BJ (cell line): ENCODE data around the gene CBX6. TPM values are rescaled to one million over a fixed set of nuclear protein-coding genes. Genes with fewer than 3 reads are reported as not detected.

ENCODE experiments used
- CTCF ChIA-PET: fragments of 350-600 bp; formaldehyde crosslinking; extraction: SDS; loops from one replicate; lab custom pipeline; 2021; ENCODE audit warnings: antibody characterized with exemption, inconsistent platforms; lab: Yijun Ruan, JAX
- POLR2A ChIA-PET: fragments of 300-600 bp; sonication (Branson Sonifier 250); formaldehyde crosslinking; extraction: SDS; loops from one replicate; lab custom pipeline; 2021; ENCODE audit warnings: antibody characterized with exemption; lab: Charles Lee
- DNase-seq: peaks from one replicate; pipeline ENCODE4 v3.0.0-alpha.2; 2011; ENCODE audit warnings: low read depth
- H3K27me3 ChIP-seq: 2 replicates; pipeline ENCODE4 v1.6.0; 2011; ENCODE audit warnings: low read length; ENCODE audit not compliant: control insufficient read depth, insufficient read depth
- H3K36me3 ChIP-seq: 2 replicates; pipeline ENCODE4 v1.5.1; 2011; ENCODE audit warnings: low read length; ENCODE audit not compliant: control insufficient read depth, insufficient read depth
- H3K4me3 ChIP-seq: 2 replicates; pipeline ENCODE4 v1.5.1; 2011; ENCODE audit warnings: low read depth, mild to moderate bottlenecking, control low read depth, low read length
- CTCF ChIP-seq: IDR thresholded peaks from 2 replicates; pipeline ENCODE4 v1.5.1; 2011; ENCODE audit warnings: low read depth, mild to moderate bottlenecking, control low read depth, inconsistent platforms, low read length, moderate library complexity; ENCODE audit not compliant: insufficient read depth
- polyA plus RNA-seq: library from polyadenylated mRNA; depleted of rRNA; stranded (reverse); fragments of >200 nt; gene quantifications from 2 replicates; pipeline ENCODE4 v1.2.3, GENCODE V29; 2011; rRNA removed

Gene CBX6
- polyA plus RNA-seq, 1 experiment, result 21.9 TPM

GRCh38 chr22:38820020-38820419 lies 52.0 kb downstream of the CBX6 start:
- no peak for DNase-seq
- TF ChIP-seq CTCF, result no peak
- Histone ChIP-seq H3K36me3 (no peaks in the 10 kb centered on the region), H3K4me3 (no peak overlapping the region), H3K27me3 (peaks cover 4% of the 10 kb centered on the region)
- CTCF ChIA-PET, result no interaction called here
- POLR2A ChIA-PET, result no interaction called here

GRCh38 chr22:38819387-38819940 lies 52.6 kb downstream of the CBX6 start:
- POLR2A ChIA-PET, result no interaction called here

GRCh38 chr22:38817196-38817595 lies 54.8 kb downstream of the CBX6 start:
- POLR2A ChIA-PET, result no interaction called here

More at GRCh38 chr22:38819387-38819940, 52.6 kb downstream of the CBX6 start:
- CTCF ChIA-PET, result no interaction called here
- H3K27me3 ChIP-seq, result peaks cover 4% of the 10 kb centered on the region
- no peak overlapping the region for H3K4me3 ChIP-seq
- no peak for TF ChIP-seq CTCF
- no peaks in the 10 kb centered on the region for H3K36me3 ChIP-seq
- DNase-seq, result no peak

GRCh38 chr22:38815842-38816241 lies 56.2 kb downstream of the CBX6 start:
- Histone ChIP-seq H3K36me3 (no peaks in the 10 kb centered on the region), H3K4me3 (no peak overlapping the region), H3K27me3 (peaks cover 5% of the 10 kb centered on the region)
- TF ChIP-seq CTCF, result no peak
- DNase-seq, result no peak
- ChIA-PET CTCF (no interaction called here), POLR2A (no interaction called here)

More at GRCh38 chr22:38817196-38817595, 54.8 kb downstream of the CBX6 start:
- no peak for TF ChIP-seq CTCF
- CTCF ChIA-PET, result interaction anchor here (0.9 kb wide), 1 partner anchor 24 kb away, joined by 3 read pairs; no protein-coding TSS in a partner anchor
- no peak for DNase-seq
- Histone ChIP-seq H3K36me3 (no peaks in the 10 kb centered on the region), H3K4me3 (no peak overlapping the region), H3K27me3 (peaks cover 5% of the 10 kb centered on the region)

Other genes starting within 250 kb of the CBX6 start
- 0.69 and 1.0 TPM in 2 replicates for gene FAM227A, start 215.8 kb downstream of the CBX6 start, polyA plus RNA-seq
- 38.1 and 43.2 TPM in 2 replicates for gene CBY1, start 215.6 kb downstream of the CBX6 start, polyA plus RNA-seq
- 29.6 and 53.3 TPM in 2 replicates for gene TOMM22, start 190.3 kb downstream of the CBX6 start, polyA plus RNA-seq
- gene JOSD1, start 171.3 kb downstream of the CBX6 start, polyA plus RNA-seq, result 40.9 and 43.6 TPM in 2 replicates
- gene GTPBP1, start 166.3 kb downstream of the CBX6 start, polyA plus RNA-seq, result 24.0 and 31.1 TPM in 2 replicates
- gene SUN2, start 116.2 kb downstream of the CBX6 start, polyA plus RNA-seq, result 52.4 and 98.4 TPM in 2 replicates
- 21.4 and 29.9 TPM in 2 replicates for gene DNAL4, start 78.1 kb downstream of the CBX6 start, polyA plus RNA-seq
- 1.4 and 2.5 TPM in 2 replicates for gene NPTXR, start 28.2 kb downstream of the CBX6 start, polyA plus RNA-seq
- not detected in 2 replicates for gene APOBEC3A, start 85.4 kb upstream of the CBX6 start, polyA plus RNA-seq
- 14.2 and 16.0 TPM in 2 replicates for gene APOBEC3B, start 110.1 kb upstream of the CBX6 start, polyA plus RNA-seq
- 20.4 and 20.9 TPM in 2 replicates for gene APOBEC3C, start 142.0 kb upstream of the CBX6 start, polyA plus RNA-seq
- gene APOBEC3D, start 148.9 kb upstream of the CBX6 start, polyA plus RNA-seq, result 0.60 and 0.75 TPM in 2 replicates
- 8.6 and 9.1 TPM in 2 replicates for gene APOBEC3F, start 168.6 kb upstream of the CBX6 start, polyA plus RNA-seq
- 7.3 TPM in 2 replicates for gene APOBEC3G, start 205.1 kb upstream of the CBX6 start, polyA plus RNA-seq
- 0.10 and 0.26 TPM in 2 replicates for gene APOBEC3H, start 225.0 kb upstream of the CBX6 start, polyA plus RNA-seq